Activated CD8-positive, alpha-beta memory T cell treated with anti-CD3 and anti-CD28 coated beads for 36 hours (primary cell): ENCODE measurements around the gene SP140L. TPM values are rescaled to one million over a fixed set of nuclear protein-coding genes. Genes with fewer than 3 reads are reported as not detected.

Source experiments
- CTCF ChIA-PET: fragments of 350-600 bp; sonication (Branson Sonifier 250); formaldehyde crosslinking; loops from one replicate; lab custom pipeline; 2021; ENCODE audit warnings: antibody characterized with exemption; lab: Charles Lee
- POLR2A ChIA-PET: fragments of 350-600 bp; sonication (Branson Sonifier 250); formaldehyde crosslinking; loops from one replicate; lab custom pipeline; 2021; ENCODE audit warnings: antibody characterized with exemption; lab: Charles Lee
- total RNA-seq, 2 experiments: library from RNA; stranded (reverse); gene quantifications; one replicate each; pipeline ENCODE4 v1.2.3, GENCODE V29; 2021

Gene SP140L
- total RNA-seq, 2 experiments from 2014 or later: 26.7 to 27.3 TPM

- POLR2A ChIA-PET: no interaction called here
- CTCF ChIA-PET: no interaction called here
These were observed 114.4 kb downstream of the SP140L start for GRCh38 chr2:230441227-230441897.

- POLR2A ChIA-PET: no interaction called here
These were observed 116.5 kb downstream of the SP140L start for GRCh38 chr2:230443541-230443940.

GRCh38 chr2:230444832-230445231 is 117.8 kb downstream of the SP140L start:
- POLR2A ChIA-PET: no interaction called here
- CTCF ChIA-PET: no interaction called here

More at GRCh38 chr2:230443541-230443940, 116.5 kb downstream of the SP140L start:
- CTCF ChIA-PET: no interaction called here

- ChIA-PET POLR2A (no interaction called here), CTCF (interaction anchor here (1.0 to 1.1 kb wide), 2 partner anchors 20 to 31 kb away, joined by 3 to 4 read pairs; partner anchors contain the start of gene SP100)
These were observed 120.0 kb downstream of the SP140L start for GRCh38 chr2:230447036-230447435.

- ChIA-PET CTCF (interaction anchor here (1.0 kb wide), 1 partner anchor 32 kb away, joined by 3 read pairs; the partner anchor contains the start of gene SP100), POLR2A (interaction anchor here (0.7 to 1.0 kb wide), 2 partner anchors 11 to 24 kb away, joined by 3 read pairs; no protein-coding TSS in a partner anchor)
These were observed 120.8 kb downstream of the SP140L start for GRCh38 chr2:230447455-230448451.

- ChIA-PET CTCF (no interaction called here), POLR2A (no interaction called here)
These were observed 123.0 kb downstream of the SP140L start for GRCh38 chr2:230449901-230450467.

- CTCF ChIA-PET: no interaction called here
- POLR2A ChIA-PET: no interaction called here
These were observed 126.0 kb downstream of the SP140L start for GRCh38 chr2:230453006-230453405.

Other genes with a start within 250 kb of the SP140L start
- gene SP110, start 107.2 kb upstream of the SP140L start, total RNA-seq: 10 to 100 TPM; 51.0 to 51.3 TPM
- 100 to 1,000 TPM; 110 to 112 TPM for gene SP140, start 101.5 kb upstream of the SP140L start, total RNA-seq
- gene SP100, start 89.0 kb downstream of the SP140L start, total RNA-seq: 10 to 100 TPM; 68.3 to 69.0 TPM